ENCODE results near the gene ANKS1A. TPM values are rescaled to one million over a fixed set of nuclear protein-coding genes. Genes with fewer than 3 reads are reported as not detected.

Gene ANKS1A
- total and polyA plus RNA-seq, 2 of the 4 experiments (the other 2 are of a cell fraction) = 7.2 to 7.5 TPM

DNA sequence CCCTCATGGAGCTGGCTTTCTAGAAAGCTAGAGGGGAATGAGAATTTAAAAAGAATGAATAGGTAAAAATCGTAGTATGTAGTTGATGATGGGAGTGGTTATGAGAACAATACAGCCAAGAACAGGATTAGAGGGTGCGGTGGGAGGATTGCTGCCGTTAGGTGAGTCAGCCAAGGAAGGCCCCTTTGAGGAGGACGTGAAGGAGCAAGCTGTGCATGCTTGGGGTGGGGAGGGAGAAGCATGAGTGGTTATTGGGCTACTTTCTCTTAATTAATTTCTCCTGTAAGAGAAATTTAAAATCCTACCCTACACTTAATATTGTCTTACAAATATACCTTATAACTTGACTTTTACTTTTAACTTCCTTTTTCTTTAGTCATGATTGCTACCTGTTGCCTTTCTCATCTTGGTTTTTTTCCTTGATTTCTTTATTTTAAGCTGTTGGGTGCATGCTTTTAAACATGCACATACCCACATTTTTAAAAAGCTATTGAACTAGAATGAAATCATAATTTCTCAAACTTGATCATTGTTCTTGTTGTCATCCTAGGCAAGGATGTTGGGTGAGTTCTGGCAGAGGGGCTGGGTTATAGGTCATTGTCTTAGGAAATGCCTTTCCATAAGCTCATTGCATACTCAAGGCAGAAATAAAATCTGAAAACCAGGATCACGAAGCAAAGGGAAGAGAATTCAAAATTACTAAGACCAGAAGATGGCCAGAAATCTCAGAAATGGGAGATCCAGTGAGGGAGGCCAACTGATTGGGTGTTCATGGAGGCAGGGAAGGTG is 137.6 kb downstream of the ANKS1A start:
- H3K9me1 ChIP-seq (ENCODE audit: insufficient read depth, low read length) = peaks cover 10% of the 10 kb centered on the region
- H3K27ac ChIP-seq (ENCODE audit: insufficient read depth, low read length) = no peak overlapping the region

More for the DNA sequence above, 137.6 kb downstream of the ANKS1A start:
- Histone ChIP-seq H4K20me1 (ENCODE audit: insufficient read depth, low read length) (peaks cover 3% of the 10 kb centered on the region; the same call in 1 of the 2 replicates), H3K4me3 (ENCODE audit: insufficient read depth, low read depth, low read length) (no peak overlapping the region), H3K56ac (ENCODE audit: extremely low read depth, insufficient read depth, low read length) (no peak overlapping the region), H4K5ac (ENCODE audit: low read depth, low read length) (no peak overlapping the region), H3K9ac (ENCODE audit: low read depth, low read length) (no peak overlapping the region), H3K23ac (ENCODE audit: low read depth, low read length) (no peak overlapping the region), H2AK9ac (replicated peaks; ENCODE audit: low read depth, low read length, poor library complexity) (no peak overlapping the region), H3K9me3 (ENCODE audit: control insufficient read depth, insufficient read depth, low read length) (no peaks in the 10 kb centered on the region), H3K27me3 (ENCODE audit: control insufficient read depth, insufficient read depth, low read length) (no peaks in the 10 kb centered on the region), H3K4me2 (ENCODE audit: low read depth, low read length) (no peak overlapping the region), H2AFZ (replicated peaks; ENCODE audit: low read length, poor library complexity) (no peak overlapping the region), H4K91ac (ENCODE audit: insufficient read depth, low read depth, low read length) (no peak overlapping the region), H3K4ac (ENCODE audit: low read depth, low read length) (0 out of 2 replicates have a peak overlapping the region, but pooled peaks have one; percentile 24), H4K8ac (ENCODE audit: low read depth in 2 of 2, low read length in 2 of 2) (no peak overlapping the region), H3K18ac (ENCODE audit: low read depth, low read length) (no peak overlapping the region), H3K79me1 (ENCODE audit: low read depth in 1 of 2, low read length in 2 of 2) (peaks cover 8 to 21% of the 10 kb centered on the region in 2 experiments; a peak in 3 of 4 replicates), H2AK5ac (ENCODE audit: low read depth, low read length) (peak overlapping the region; percentile 56; the same call in 1 of the 2 replicates), H3K14ac (replicated peaks; ENCODE audit: low read depth, low read length) (peak overlapping the region; percentile 60; the same call in 1 of the 2 replicates), H2BK15ac (ENCODE audit: low read depth, low read length) (no peak overlapping the region), H3K4me1 (ENCODE audit: control insufficient read depth, insufficient read depth, low read length) (peaks cover 16% of the 10 kb centered on the region), H2BK5ac (ENCODE audit: low read depth, low read length, poor library complexity, severe bottlenecking) (no peak overlapping the region), H2BK120ac (ENCODE audit: low read depth, low read length) (peak overlapping the region; percentile 29; the same call in 1 of the 2 replicates), H2BK20ac (ENCODE audit: low read depth, low read length) (no peak overlapping the region), H3K36me3 (ENCODE audit: control insufficient read depth, insufficient read depth, low read length) (no peaks in the 10 kb centered on the region)
- intact Hi-C loops (cut with micrococcal nuclease) = no loop called here
- in situ Hi-C loops (cut with MboI; ENCODE audit: low sequenced_read_pairs) = no loop called here
- no peak for DNase-seq
- ATAC-seq (ENCODE audit: low read depth) = no peak
- TF ChIP-seq RFX5 (IDR thresholded peaks at IDR 0.05; ENCODE audit: low read depth, low read length) (no peak), CHD1 (IDR thresholded peaks at IDR 0.05; ENCODE audit: low read depth, low read length) (no peak), MXI1 (IDR thresholded peaks at IDR 0.05; ENCODE audit: borderline replicate concordance, low read depth, low read length) (no peak), MAZ (IDR thresholded peaks at IDR 0.05; ENCODE audit: borderline replicate concordance, low read depth, low read length) (no peak), FOS (IDR thresholded peaks at IDR 0.05; ENCODE audit: low read depth, low read length) (no peak), BHLHE40 (IDR thresholded peaks at IDR 0.05; ENCODE audit: low read depth, low read length) (no peak), SMC3 (IDR thresholded peaks at IDR 0.05; ENCODE audit: low read depth, low read length) (no peak), MAFK (IDR thresholded peaks at IDR 0.05; ENCODE audit: low read depth, low read length) (no peak), ELK1 (IDR thresholded peaks at IDR 0.05; ENCODE audit: borderline replicate concordance, low read depth, low read length) (no peak), CTCF (conservative IDR thresholded peaks at IDR 0.05; ENCODE audit: low read depth, low read length) (no peak), NFE2L2 (IDR thresholded peaks at IDR 0.05; ENCODE audit: low read depth, low read length) (no peak), RAD21 (IDR thresholded peaks at IDR 0.05; ENCODE audit: low read length) (no peak)
- TF ChIP-seq, protein P1, sequence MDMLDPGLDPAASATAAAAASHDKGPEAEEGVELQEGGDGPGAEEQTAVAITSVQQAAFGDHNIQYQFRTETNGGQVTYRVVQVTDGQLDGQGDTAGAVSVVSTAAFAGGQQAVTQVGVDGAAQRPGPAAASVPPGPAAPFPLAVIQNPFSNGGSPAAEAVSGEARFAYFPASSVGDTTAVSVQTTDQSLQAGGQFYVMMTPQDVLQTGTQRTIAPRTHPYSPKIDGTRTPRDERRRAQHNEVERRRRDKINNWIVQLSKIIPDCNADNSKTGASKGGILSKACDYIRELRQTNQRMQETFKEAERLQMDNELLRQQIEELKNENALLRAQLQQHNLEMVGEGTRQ (IDR thresholded peaks at IDR 0.05; ENCODE audit: low read depth, low read length) = no peak
- ChIA-PET POLR2A (ENCODE audit: unreplicated experiment) (no interaction called here), CTCF (no interaction called here)
- BruUV-seq (replicated peaks) = no TSS peak
- dilution Hi-C loops (cut with HindIII; ENCODE audit: low sequenced_read_pairs, unreplicated experiment) = no loop called here
- WGBS, 2 experiments (ENCODE audit: extremely low coverage in 2 of 2, insufficient read length in 1 of 2) = 100% methylated on average over 1 of the region's 5 CpGs; no CpG with 5 or more reads in 1 of the 2 experiments

Data from IMR-90 (cell line).